MM.1S (cell line): Measurements from ENCODE around the gene BOC.

Source experiments
- DNase-seq: peaks from one replicate; pipeline ENCODE4 v3.0.0-alpha.2; 2015
- H2AFZ ChIP-seq: fragments of 300-600 bp; sonication (generic); 2 replicates; pipeline ENCODE4 v1.6.0; 2016; ENCODE audit warnings: antibody characterized with exemption, low read length
- H3F3A ChIP-seq: fragments of 300-600 bp; sonication (generic); 2 replicates; pipeline ENCODE4 v1.6.1; 2016; ENCODE audit warnings: mild to moderate bottlenecking, antibody characterized with exemption, low read length, moderate library complexity, mixed read lengths; ENCODE audit not compliant: insufficient read depth
- H3K27ac ChIP-seq: fragments of 300-600 bp; sonication (generic); 2 replicates; pipeline ENCODE4 v1.5.1; 2016; ENCODE audit warnings: mild to moderate bottlenecking, low read length
- H3K27me3 ChIP-seq: fragments of 300-600 bp; sonication (generic); replicated peaks from 2 replicates; pipeline ENCODE4 v1.6.0; 2016; ENCODE audit warnings: low read length; ENCODE audit not compliant: insufficient read depth
- H3K36me3 ChIP-seq: fragments of 300-600 bp; sonication (generic); replicated peaks from 2 replicates; pipeline ENCODE4 v1.6.1; 2016; ENCODE audit warnings: mild to moderate bottlenecking, low read length, mixed read lengths; ENCODE audit not compliant: insufficient read depth
- H3K4me1 ChIP-seq: fragments of 300-600 bp; sonication (generic); 2 replicates; pipeline ENCODE4 v1.6.1; 2016; ENCODE audit warnings: low read length, mixed read lengths
- H3K4me2 ChIP-seq: fragments of 300-600 bp; sonication (generic); 2 replicates; pipeline ENCODE4 v1.6.0; 2016; ENCODE audit warnings: low read depth, low read length
- H3K4me3 ChIP-seq: fragments of 300-600 bp; sonication (generic); 2 replicates; pipeline ENCODE4 v1.5.1; 2016; ENCODE audit warnings: low read length, mixed read lengths
- H3K79me2 ChIP-seq: fragments of 300-600 bp; sonication (generic); 2 replicates; pipeline ENCODE4 v1.6.1; 2016; ENCODE audit warnings: mixed run types, low read length, mixed read lengths
- H3K9ac ChIP-seq: fragments of 300-600 bp; sonication (generic); 2 replicates; pipeline ENCODE4 v1.6.1; 2016; ENCODE audit warnings: low read length, mixed read lengths
- H3K9me2 ChIP-seq: fragments of 300-600 bp; sonication (generic); replicated peaks from 2 replicates; pipeline ENCODE4 v1.6.1; 2016; ENCODE audit warnings: mild to moderate bottlenecking, low read length, mixed read lengths; ENCODE audit not compliant: insufficient read depth
- H3K9me3 ChIP-seq: fragments of 300-600 bp; sonication (generic); replicated peaks from 2 replicates; pipeline ENCODE4 v1.6.1; 2016; ENCODE audit warnings: mild to moderate bottlenecking, low read length, mixed read lengths; ENCODE audit not compliant: insufficient read depth
- H4K20me1 ChIP-seq: fragments of 300-600 bp; sonication (generic); 2 replicates; pipeline ENCODE4 v1.6.1; 2016; ENCODE audit warnings: mild to moderate bottlenecking, low read length, moderate library complexity, mixed read lengths; ENCODE audit not compliant: insufficient read depth
- CTCF ChIP-seq: fragments of 300-600 bp; sonication (generic); IDR thresholded peaks from 2 replicates; pipeline ENCODE4 v1.5.1; 2016; ENCODE audit warnings: antibody characterized with exemption, low read length, mixed read lengths
- EZH2 ChIP-seq: fragments of 300-600 bp; sonication (generic); optimal IDR thresholded peaks from 2 replicates; pipeline ENCODE3; 2017; ENCODE audit warnings: low read depth, mild to moderate bottlenecking, antibody characterized with exemption, low read length, mixed read lengths
- EZH2phosphoT487 ChIP-seq: fragments of 300-600 bp; sonication (generic); IDR thresholded peaks from 2 replicates; pipeline ENCODE4 v1.6.1; 2018; ENCODE audit warnings: antibody characterized with exemption, low read length

BOC gene

DNA sequence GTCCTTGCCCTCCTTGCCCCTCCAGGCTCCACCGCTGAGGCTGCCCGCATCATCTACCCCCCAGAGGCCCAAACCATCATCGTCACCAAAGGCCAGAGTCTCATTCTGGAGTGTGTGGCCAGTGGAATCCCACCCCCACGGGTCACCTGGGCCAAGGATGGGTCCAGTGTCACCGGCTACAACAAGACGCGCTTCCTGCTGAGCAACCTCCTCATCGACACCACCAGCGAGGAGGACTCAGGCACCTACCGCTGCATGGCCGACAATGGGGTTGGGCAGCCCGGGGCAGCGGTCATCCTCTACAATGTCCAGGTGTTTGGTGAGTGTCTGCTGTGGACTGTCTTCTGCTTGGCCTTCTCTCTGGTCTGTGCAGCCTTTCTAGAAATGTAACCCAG, 61.0 kb downstream of the BOC start:
- TF ChIP-seq EZH2 (no peak), EZH2phosphoT487 (no peak), CTCF (no peak)
- H4K20me1 ChIP-seq, result no peaks in the 10 kb centered on the region
- H3K27me3 ChIP-seq, result no peaks in the 10 kb centered on the region
- H3K36me3 ChIP-seq, result no peaks in the 10 kb centered on the region
- H3K9me2 ChIP-seq, result no peaks in the 10 kb centered on the region
- peaks cover 10% of the 10 kb centered on the region for H3K4me1 ChIP-seq
- H2AFZ ChIP-seq, result no peak overlapping the region
- peaks cover 14% of the 10 kb centered on the region; the same call in 1 of the 2 replicates for H3F3A ChIP-seq
- H3K79me2 ChIP-seq, result no peaks in the 10 kb centered on the region
- no peak overlapping the region for H3K4me2 ChIP-seq
- H3K4me3 ChIP-seq, result no peak overlapping the region
- H3K27ac ChIP-seq, result no peak overlapping the region
- no peak overlapping the region for H3K9ac ChIP-seq
- DNase-seq, result no peak
- H3K9me3 ChIP-seq, result no peaks in the 10 kb centered on the region

DNA sequence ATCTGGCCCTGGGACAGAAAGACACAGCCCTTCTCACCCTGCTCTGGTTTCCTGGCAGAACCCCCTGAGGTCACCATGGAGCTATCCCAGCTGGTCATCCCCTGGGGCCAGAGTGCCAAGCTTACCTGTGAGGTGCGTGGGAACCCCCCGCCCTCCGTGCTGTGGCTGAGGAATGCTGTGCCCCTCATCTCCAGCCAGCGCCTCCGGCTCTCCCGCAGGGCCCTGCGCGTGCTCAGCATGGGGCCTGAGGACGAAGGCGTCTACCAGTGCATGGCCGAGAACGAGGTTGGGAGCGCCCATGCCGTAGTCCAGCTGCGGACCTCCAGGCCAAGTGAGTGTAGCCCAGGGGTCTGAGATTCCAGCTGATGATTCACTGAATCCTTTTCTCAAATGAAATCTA, 61.7 kb downstream of the BOC start:
- H3K27ac ChIP-seq, result no peak overlapping the region
- no peaks in the 10 kb centered on the region for H3K36me3 ChIP-seq
- no peaks in the 10 kb centered on the region for H3K9me2 ChIP-seq
- no peak for DNase-seq
- H3K4me2 ChIP-seq, result no peak overlapping the region
- H3K9ac ChIP-seq, result no peak overlapping the region
- H3K79me2 ChIP-seq, result no peaks in the 10 kb centered on the region
- H2AFZ ChIP-seq, result no peak overlapping the region
- no peaks in the 10 kb centered on the region for H3K9me3 ChIP-seq
- H3K27me3 ChIP-seq, result no peaks in the 10 kb centered on the region
- peaks cover 14% of the 10 kb centered on the region; the same call in 1 of the 2 replicates for H3F3A ChIP-seq
- TF ChIP-seq CTCF, result no peak
- no peak for TF ChIP-seq EZH2phosphoT487
- TF ChIP-seq EZH2, result no peak
- H3K4me1 ChIP-seq, result peaks cover 10% of the 10 kb centered on the region
- no peaks in the 10 kb centered on the region for H4K20me1 ChIP-seq
- no peak overlapping the region for H3K4me3 ChIP-seq

- TF ChIP-seq EZH2phosphoT487 (no peak), CTCF (no peak), EZH2 (no peak)
- no peak for DNase-seq
- no peaks in the 10 kb centered on the region for H3K9me2 ChIP-seq
- H3K4me1 ChIP-seq, result peaks cover 10% of the 10 kb centered on the region
- H3K27me3 ChIP-seq, result no peaks in the 10 kb centered on the region
- H4K20me1 ChIP-seq, result no peaks in the 10 kb centered on the region
- no peak overlapping the region for H3K27ac ChIP-seq
- no peak overlapping the region for H3K4me2 ChIP-seq
- H3K79me2 ChIP-seq, result no peaks in the 10 kb centered on the region
- H3K4me3 ChIP-seq, result no peak overlapping the region
- no peaks in the 10 kb centered on the region for H3K36me3 ChIP-seq
- H3K9ac ChIP-seq, result no peak overlapping the region
- H3F3A ChIP-seq, result peaks cover 14% of the 10 kb centered on the region; the same call in 1 of the 2 replicates
- no peaks in the 10 kb centered on the region for H3K9me3 ChIP-seq
- H2AFZ ChIP-seq, result no peak overlapping the region
Observed at GRCh38 chr3:113273604-113274378, 62.4 kb downstream of the BOC start.
